AG04449 (cell line): Measurements from ENCODE around the gene PCDHA12.
A peak's percentile ranks its signal among the peaks of the same experiment; 100 is the strongest.

Experiments used
- CTCF ChIA-PET: fragments of 350-600 bp; formaldehyde crosslinking; extraction: SDS; loops from one replicate; lab custom pipeline; 2021; ENCODE audit warnings: antibody characterized with exemption; lab: Yijun Ruan, JAX
- POLR2A ChIA-PET: fragments of 400-600, 350-600 bp; formaldehyde crosslinking; extraction: SDS; loops from one replicate; lab custom pipeline; 2020; ENCODE audit warnings: antibody characterized with exemption, inconsistent platforms; lab: Yijun Ruan, JAX
- DNase-seq: peaks from one replicate; pipeline ENCODE4 v3.0.0-alpha.2; 2010; ENCODE audit warnings: low read depth, low spot score
- H3K4me3 ChIP-seq: 2 replicates; pipeline ENCODE4 v1.5.1; 2011; ENCODE audit warnings: low read depth, mild to moderate bottlenecking, control low read depth, low read length
- CTCF ChIP-seq: IDR thresholded peaks from one replicate; pipeline ENCODE4 v1.5.1; 2011; ENCODE audit warnings: mild to moderate bottlenecking, moderate library complexity, low read length, control low read depth, inconsistent platforms; ENCODE audit not compliant: insufficient read depth; ENCODE audit errors: missing control alignments

PCDHA12 gene

GRCh38 chr5:140883373-140883772 is 8.3 kb downstream of the PCDHA12 start:
- ChIA-PET CTCF (no interaction called here), POLR2A (no interaction called here)
- no peak for DNase-seq
- TF ChIP-seq CTCF = no peak
- H3K4me3 ChIP-seq = no peak overlapping the region

GRCh38 chr5:140883927-140884697 is 9.0 kb downstream of the PCDHA12 start:
- H3K4me3 ChIP-seq = no peak overlapping the region
- no peak for DNase-seq
- TF ChIP-seq CTCF = no peak
- ChIA-PET POLR2A (no interaction called here), CTCF (no interaction called here)

DNA sequence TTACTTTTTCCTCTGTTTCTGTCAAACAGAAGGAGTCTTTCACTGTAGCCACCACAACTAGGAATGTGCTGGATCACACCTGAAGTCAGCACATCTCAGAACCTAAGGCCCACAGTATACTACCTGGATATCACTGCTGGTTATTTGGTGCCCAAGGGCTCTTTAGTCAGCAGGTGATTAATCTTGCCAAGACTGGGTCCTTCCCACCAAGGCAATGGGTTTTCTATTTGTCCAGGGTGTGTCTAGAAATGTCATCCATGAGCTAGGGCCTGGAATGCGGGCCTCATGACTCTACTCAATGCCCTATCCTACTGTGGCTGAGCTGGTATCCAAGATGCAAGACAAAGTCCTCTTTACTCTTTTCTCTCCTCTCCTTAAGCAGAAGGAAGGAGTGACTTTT is 41.2 kb downstream of the PCDHA12 start:
- ChIA-PET POLR2A (no interaction called here), CTCF (no interaction called here)
- no peak for DNase-seq
- no peak overlapping the region for H3K4me3 ChIP-seq
- no peak for TF ChIP-seq CTCF

DNA sequence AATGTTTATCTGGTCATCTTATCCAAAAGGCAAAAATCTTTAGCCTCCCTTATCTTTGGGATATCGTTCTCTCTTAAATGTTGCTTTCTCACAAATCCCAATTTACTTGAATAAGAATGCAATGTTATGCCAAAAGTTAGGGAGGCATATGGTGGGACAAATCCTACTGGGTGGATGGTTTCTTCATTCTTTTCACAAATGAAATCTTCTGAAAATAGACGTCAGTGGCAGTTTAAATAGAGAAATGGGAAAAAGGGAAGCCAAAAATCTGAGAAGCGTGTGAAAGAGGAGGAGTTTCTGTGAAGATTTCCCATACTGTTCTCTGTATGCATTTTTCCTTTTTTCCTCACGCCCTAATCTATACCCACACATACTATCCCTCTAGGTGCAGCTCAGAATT is 48.5 kb downstream of the PCDHA12 start:
- DNase-seq = no peak
- no peak overlapping the region for H3K4me3 ChIP-seq
- CTCF ChIA-PET = no interaction called here
- POLR2A ChIA-PET = no interaction called here
- TF ChIP-seq CTCF = no peak

- DNase-seq = no peak
- H3K4me3 ChIP-seq = peak within 1 kb of the TSS; percentile 43
- CTCF ChIA-PET = no interaction called here
These were observed 50.8 kb downstream of the PCDHA12 start, which contains the start of gene PCDHAC1 for GRCh38 chr5:140925806-140926442. TSS of gene PCDHAC1 (plus strand) at chr5:140926299. CDS start at chr5:140926893, 594 bp downstream.

More at GRCh38 chr5:140925806-140926442, 50.8 kb downstream of the PCDHA12 start, which contains the start of gene PCDHAC1:
- no peak for TF ChIP-seq CTCF
- POLR2A ChIA-PET = no interaction called here
